K562 (cell line): ENCODE data around the gene PPM1F. TPM values are rescaled to one million over a fixed set of nuclear protein-coding genes. Genes with fewer than 3 reads are reported as not detected.

Experiments
- BRD4 ChIP-seq: fragments of 200-600 bp; sonication (generic); IDR thresholded peaks from 2 replicates; pipeline ENCODE4 v1.6.1; 2017; ENCODE audit warnings: inconsistent platforms
- CBFB ChIP-seq: sonication (generic); formaldehyde crosslinking; IDR thresholded peaks from 2 replicates; pipeline ENCODE4 v1.4.0; 2020; ENCODE audit warnings: mild to moderate bottlenecking, missing genetic modification reagents
- CCNT2 ChIP-seq: IDR thresholded peaks from 2 replicates; pipeline ENCODE4 v1.6.1; 2011; ENCODE audit warnings: borderline replicate concordance, low read depth, mild to moderate bottlenecking, moderate library complexity, mixed read lengths, low read length; ENCODE audit not compliant: insufficient read length; ENCODE audit errors: extremely low read depth
- DMBX1 ChIP-seq: fragments of 250-450 bp; sonication (Bioruptor Pico); IDR thresholded peaks from 2 replicates; pipeline ENCODE4 v1.8.0; 2022; ENCODE audit warnings: inconsistent platforms, mild to moderate bottlenecking, moderate library complexity, borderline replicate concordance
- EHMT2 ChIP-seq: fragments of 450-650 bp; IDR thresholded peaks from 2 replicates; pipeline ENCODE4 v1.6.1; 2018; ENCODE audit warnings: antibody characterized with exemption
- ERF ChIP-seq: fragments of 450-650 bp; formaldehyde crosslinking; IDR thresholded peaks from 2 replicates; pipeline ENCODE4 v1.4.0; 2020; ENCODE audit warnings: mild to moderate bottlenecking, mixed read lengths
- HDGF ChIP-seq: fragments of 450-650 bp; IDR thresholded peaks from 2 replicates; pipeline ENCODE4 v1.6.1; 2016
- PPARD ChIP-seq: fragments of 250-450 bp; sonication (Bioruptor Pico); IDR thresholded peaks from 2 replicates; pipeline ENCODE4 v1.8.0; 2022; ENCODE audit warnings: inconsistent platforms, mild to moderate bottlenecking, moderate library complexity
- SLC30A9 ChIP-seq: fragments of 250-450 bp; sonication (Bioruptor Pico); IDR thresholded peaks from 2 replicates; pipeline ENCODE4 v1.8.0; 2022; ENCODE audit warnings: mild to moderate bottlenecking, moderate library complexity
- SNRNP70 ChIP-seq: fragments of 200-400 bp; formaldehyde crosslinking; optimal IDR thresholded peaks from 2 replicates; pipeline ENCODE3; 2017; ENCODE audit warnings: low read depth, low read length
- STAG1 ChIP-seq: sonication (generic); formaldehyde crosslinking; IDR thresholded peaks from 2 replicates; pipeline ENCODE4 v1.5.0; 2020; ENCODE audit warnings: missing genetic modification reagents, borderline replicate concordance
- WHSC1 ChIP-seq: IDR thresholded peaks from one replicate; pipeline ENCODE4 v1.6.1; 2012; ENCODE audit warnings: low read length, control low read depth, inconsistent platforms
- ZBTB17 ChIP-seq: fragments of 450-650 bp; formaldehyde crosslinking; IDR thresholded peaks from 2 replicates; pipeline ENCODE4 v1.4.0; 2020; ENCODE audit warnings: mild to moderate bottlenecking
- ZNF444 ChIP-seq: fragments of 250-450 bp; sonication (Bioruptor Pico); IDR thresholded peaks from 2 replicates; pipeline ENCODE4 v1.4.0; 2020; ENCODE audit warnings: mild to moderate bottlenecking, moderate library complexity
- ZNF778 ChIP-seq: fragments of 450-650 bp; formaldehyde crosslinking; IDR thresholded peaks from 2 replicates; pipeline ENCODE4 v1.4.0; 2020; ENCODE audit warnings: mild to moderate bottlenecking, moderate library complexity
- polyA plus RNA-seq, 8 experiments: library from polyadenylated mRNA; depleted of rRNA in 4 of 8; stranded (reverse) in 5 of 8; unstranded in 3 of 8; fragments of >200 nt; fragmentation: Nextera tagmentation in 2 of 8; fragmentation: Illumina TruSeq in 1 of 8; extraction: Ambion mirVana in 2 of 8; extraction: Trizol in 1 of 8; gene quantifications; 2 replicates each; pipeline versions ENCODE4 v1.2.1 to v1.2.3, GENCODE V29; 2011 to 2014; ENCODE audit warnings: inconsistent platforms in 1 of 8, missing spikeins in 1 of 8
- total RNA-seq, 7 experiments: library from RNA; depleted of rRNA in 6 of 7; stranded (reverse); fragments of >200 nt in 6 of 7; fragmentation: Illumina TruSeq in 2 of 7; extraction: Trizol in 2 of 7; gene quantifications; 2 replicates each; pipeline versions ENCODE4 v1.2.1 to v1.2.3, GENCODE V29; 2011 to 2021; ENCODE audit warnings: low replicate concordance in 1 of 7
- TF ChIP-seq, protein P1 (sequence below): fragments of 450-650 bp; formaldehyde crosslinking; IDR thresholded peaks from 2 replicates; pipeline ENCODE4 v1.4.0; 2020; ENCODE audit warnings: mild to moderate bottlenecking, moderate library complexity
- TF ChIP-seq, protein P2 (sequence below): IDR thresholded peaks from 2 replicates; pipeline ENCODE4 v1.6.1; 2011; ENCODE audit warnings: borderline replicate concordance, low read depth, mild to moderate bottlenecking, moderate library complexity, low read length; ENCODE audit not compliant: insufficient read depth, poor library complexity, severe bottlenecking
- TF ChIP-seq, protein P3 (sequence below), 2 experiments: fragments of 450-650 bp in 1 of 2; sonication (generic) in 1 of 2; formaldehyde crosslinking; conservative IDR thresholded peaks; 2 replicates each; pipeline versions ENCODE4 v1.4.0 to v1.8.1; 2020 to 2022; ENCODE audit warnings: mild to moderate bottlenecking in 1 of 2, missing genetic modification reagents in 1 of 2
- TF ChIP-seq, protein P4 (sequence below): fragments of 250-450 bp; sonication (Bioruptor Pico); IDR thresholded peaks from 2 replicates; pipeline ENCODE4 v1.4.0; 2020; ENCODE audit warnings: mild to moderate bottlenecking, moderate library complexity

Gene PPM1F
- total and polyA plus RNA-seq, 9 of the 15 experiments (the other 6 are each of a cell fraction or from before 2014, with no cell fraction given) = 2.1 to 159 (median 64.0) TPM

DNA sequence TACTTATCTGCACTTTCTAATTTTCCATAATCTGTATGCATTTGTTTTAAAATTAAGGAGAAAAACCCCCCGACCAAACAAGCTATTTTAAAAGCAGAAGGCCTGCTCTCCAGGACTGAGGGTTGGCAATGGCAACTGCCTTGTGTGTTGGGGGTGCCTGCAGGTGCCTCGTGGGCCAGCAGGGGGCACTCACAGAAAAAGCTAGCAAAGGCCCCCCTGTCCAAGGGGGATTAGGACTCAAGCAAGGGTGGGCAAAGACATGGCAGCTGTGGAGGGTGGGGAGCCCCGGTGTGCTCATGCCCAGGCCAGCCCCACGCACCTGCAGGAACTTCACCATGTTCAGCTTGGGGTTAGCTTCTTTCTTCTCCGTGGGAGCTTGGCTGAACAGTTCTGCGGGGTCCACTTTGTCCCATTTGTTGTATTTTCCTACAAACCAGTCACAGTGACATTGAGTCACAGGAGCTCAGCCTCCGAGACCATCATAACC lies 19.7 kb upstream of the PPM1F start (continued):
- peak; percentile 72; the same call in 1 of the 2 replicates for TF ChIP-seq DMBX1 (CRISPR knock-in tag)
- TF ChIP-seq, protein P1, sequence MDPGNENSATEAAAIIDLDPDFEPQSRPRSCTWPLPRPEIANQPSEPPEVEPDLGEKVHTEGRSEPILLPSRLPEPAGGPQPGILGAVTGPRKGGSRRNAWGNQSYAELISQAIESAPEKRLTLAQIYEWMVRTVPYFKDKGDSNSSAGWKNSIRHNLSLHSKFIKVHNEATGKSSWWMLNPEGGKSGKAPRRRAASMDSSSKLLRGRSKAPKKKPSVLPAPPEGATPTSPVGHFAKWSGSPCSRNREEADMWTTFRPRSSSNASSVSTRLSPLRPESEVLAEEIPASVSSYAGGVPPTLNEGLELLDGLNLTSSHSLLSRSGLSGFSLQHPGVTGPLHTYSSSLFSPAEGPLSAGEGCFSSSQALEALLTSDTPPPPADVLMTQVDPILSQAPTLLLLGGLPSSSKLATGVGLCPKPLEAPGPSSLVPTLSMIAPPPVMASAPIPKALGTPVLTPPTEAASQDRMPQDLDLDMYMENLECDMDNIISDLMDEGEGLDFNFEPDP (CRISPR knock-in tag) = peak; percentile 54; the same call in 1 of the 2 replicates
- peak; percentile 92 for TF ChIP-seq WHSC1
- TF ChIP-seq ZNF444 (CRISPR knock-in tag) = peak; percentile 61; the same call in 1 of the 2 replicates
- TF ChIP-seq BRD4 = 0 out of 2 replicates have a peak, but pooled peaks have one; percentile 54
- peak; percentile 62; the same call in 1 of the 2 replicates for TF ChIP-seq STAG1
- 0 out of 2 replicates have a peak, but pooled peaks have one; percentile 3 for TF ChIP-seq ZNF778
- no peak for TF ChIP-seq SLC30A9
- TF ChIP-seq, protein P2, sequence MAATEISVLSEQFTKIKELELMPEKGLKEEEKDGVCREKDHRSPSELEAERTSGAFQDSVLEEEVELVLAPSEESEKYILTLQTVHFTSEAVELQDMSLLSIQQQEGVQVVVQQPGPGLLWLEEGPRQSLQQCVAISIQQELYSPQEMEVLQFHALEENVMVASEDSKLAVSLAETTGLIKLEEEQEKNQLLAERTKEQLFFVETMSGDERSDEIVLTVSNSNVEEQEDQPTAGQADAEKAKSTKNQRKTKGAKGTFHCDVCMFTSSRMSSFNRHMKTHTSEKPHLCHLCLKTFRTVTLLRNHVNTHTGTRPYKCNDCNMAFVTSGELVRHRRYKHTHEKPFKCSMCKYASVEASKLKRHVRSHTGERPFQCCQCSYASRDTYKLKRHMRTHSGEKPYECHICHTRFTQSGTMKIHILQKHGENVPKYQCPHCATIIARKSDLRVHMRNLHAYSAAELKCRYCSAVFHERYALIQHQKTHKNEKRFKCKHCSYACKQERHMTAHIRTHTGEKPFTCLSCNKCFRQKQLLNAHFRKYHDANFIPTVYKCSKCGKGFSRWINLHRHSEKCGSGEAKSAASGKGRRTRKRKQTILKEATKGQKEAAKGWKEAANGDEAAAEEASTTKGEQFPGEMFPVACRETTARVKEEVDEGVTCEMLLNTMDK = peak; percentile 93
- TF ChIP-seq HDGF = peak; percentile 98
- no peak for TF ChIP-seq PPARD
- peak; percentile 39; the same call in 1 of the 2 replicates for TF ChIP-seq EHMT2
- peak; percentile 74 for TF ChIP-seq SNRNP70
- peak; percentile 76; the same call in 1 of the 2 replicates for TF ChIP-seq ERF (CRISPR knock-in tag)
- TF ChIP-seq, protein P3, sequence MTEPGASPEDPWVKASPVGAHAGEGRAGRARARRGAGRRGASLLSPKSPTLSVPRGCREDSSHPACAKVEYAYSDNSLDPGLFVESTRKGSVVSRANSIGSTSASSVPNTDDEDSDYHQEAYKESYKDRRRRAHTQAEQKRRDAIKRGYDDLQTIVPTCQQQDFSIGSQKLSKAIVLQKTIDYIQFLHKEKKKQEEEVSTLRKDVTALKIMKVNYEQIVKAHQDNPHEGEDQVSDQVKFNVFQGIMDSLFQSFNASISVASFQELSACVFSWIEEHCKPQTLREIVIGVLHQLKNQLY (CRISPR knock-in tag; conservative IDR thresholded peaks at IDR 0.05) = peak in 1 of 2 experiments; percentile 82; a peak in 3 of 4 replicates
- TF ChIP-seq CCNT2 = no peak
- peak; percentile 57 for TF ChIP-seq ZBTB17 (CRISPR knock-in tag)
- TF ChIP-seq CBFB = no peak
- TF ChIP-seq, protein P4, sequence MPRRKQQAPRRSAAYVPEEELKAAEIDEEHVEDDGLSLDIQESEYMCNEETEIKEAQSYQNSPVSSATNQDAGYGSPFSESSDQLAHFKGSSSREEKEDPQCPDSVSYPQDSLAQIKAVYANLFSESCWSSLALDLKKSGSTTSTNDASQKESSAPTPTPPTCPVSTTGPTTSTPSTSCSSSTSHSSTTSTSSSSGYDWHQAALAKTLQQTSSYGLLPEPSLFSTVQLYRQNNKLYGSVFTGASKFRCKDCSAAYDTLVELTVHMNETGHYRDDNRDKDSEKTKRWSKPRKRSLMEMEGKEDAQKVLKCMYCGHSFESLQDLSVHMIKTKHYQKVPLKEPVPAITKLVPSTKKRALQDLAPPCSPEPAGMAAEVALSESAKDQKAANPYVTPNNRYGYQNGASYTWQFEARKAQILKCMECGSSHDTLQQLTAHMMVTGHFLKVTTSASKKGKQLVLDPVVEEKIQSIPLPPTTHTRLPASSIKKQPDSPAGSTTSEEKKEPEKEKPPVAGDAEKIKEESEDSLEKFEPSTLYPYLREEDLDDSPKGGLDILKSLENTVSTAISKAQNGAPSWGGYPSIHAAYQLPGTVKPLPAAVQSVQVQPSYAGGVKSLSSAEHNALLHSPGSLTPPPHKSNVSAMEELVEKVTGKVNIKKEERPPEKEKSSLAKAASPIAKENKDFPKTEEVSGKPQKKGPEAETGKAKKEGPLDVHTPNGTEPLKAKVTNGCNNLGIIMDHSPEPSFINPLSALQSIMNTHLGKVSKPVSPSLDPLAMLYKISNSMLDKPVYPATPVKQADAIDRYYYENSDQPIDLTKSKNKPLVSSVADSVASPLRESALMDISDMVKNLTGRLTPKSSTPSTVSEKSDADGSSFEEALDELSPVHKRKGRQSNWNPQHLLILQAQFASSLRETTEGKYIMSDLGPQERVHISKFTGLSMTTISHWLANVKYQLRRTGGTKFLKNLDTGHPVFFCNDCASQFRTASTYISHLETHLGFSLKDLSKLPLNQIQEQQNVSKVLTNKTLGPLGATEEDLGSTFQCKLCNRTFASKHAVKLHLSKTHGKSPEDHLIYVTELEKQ (CRISPR knock-in tag) = no peak
